NCI-H146 treated with DMSO at 0.1 percent for 48 hours (cell line): ENCODE measurements around the gene POLR3A.
"Not testable (repeated sequence)": the region's sequence is repeated elsewhere in the genome, so short reads cannot be mapped to it uniquely, and the experiment has no call there.

Experiments
- DNase-seq: peaks from one replicate; lab custom pipeline; 2025; ENCODE audit not compliant: unreplicated experiment; lab: John Stamatoyannopoulos, UW

POLR3A gene

GRCh38 chr10:78023741-78024140 lies 5.6 kb downstream of the POLR3A start:
- no peak for DNase-seq

- no peak for DNase-seq
These were observed 8.1 kb downstream of the POLR3A start for GRCh38 chr10:78021201-78021600.

GRCh38 chr10:78019264-78019663 lies 10.1 kb downstream of the POLR3A start:
- DNase-seq: no peak

DNA sequence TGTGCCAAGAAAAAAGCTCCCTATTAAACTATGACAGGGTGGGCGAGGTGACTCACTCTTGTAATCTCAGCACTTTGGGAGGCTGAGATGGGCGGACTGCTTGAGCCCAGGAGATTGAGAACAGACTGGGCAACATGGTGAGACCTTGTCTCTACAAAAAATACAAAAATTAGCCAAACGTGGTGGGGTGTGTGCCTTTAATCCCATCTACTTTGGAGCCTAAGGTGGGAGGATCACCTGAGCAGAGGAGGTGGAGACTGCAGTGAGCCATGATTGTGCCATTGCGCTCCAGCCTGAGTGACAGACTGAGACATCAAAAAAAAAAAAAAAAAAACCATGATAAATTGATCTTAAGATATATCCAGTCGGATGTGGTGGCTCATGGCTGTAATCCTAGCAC lies 11.5 kb downstream of the POLR3A start:
- DNase-seq: no peak

DNA sequence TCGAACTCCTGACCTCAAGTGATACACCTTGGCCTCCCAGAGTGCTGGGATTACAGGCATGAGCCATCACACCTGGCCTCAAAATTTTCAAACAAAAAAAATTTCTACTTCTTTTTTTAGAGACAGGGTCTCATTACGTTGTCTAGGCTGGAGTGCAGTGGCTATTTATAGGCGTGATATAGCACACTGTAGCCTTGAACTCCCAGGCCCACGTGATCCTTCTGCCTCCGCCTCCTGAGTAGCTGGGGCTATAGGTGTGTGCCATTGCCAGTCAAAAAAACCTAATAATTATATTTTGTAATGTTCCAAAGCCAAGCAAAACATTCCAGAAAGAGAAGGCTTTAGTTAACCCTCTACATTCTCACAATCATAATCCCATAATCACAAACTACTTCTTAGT lies 13.8 kb downstream of the POLR3A start:
- no peak for DNase-seq

DNA sequence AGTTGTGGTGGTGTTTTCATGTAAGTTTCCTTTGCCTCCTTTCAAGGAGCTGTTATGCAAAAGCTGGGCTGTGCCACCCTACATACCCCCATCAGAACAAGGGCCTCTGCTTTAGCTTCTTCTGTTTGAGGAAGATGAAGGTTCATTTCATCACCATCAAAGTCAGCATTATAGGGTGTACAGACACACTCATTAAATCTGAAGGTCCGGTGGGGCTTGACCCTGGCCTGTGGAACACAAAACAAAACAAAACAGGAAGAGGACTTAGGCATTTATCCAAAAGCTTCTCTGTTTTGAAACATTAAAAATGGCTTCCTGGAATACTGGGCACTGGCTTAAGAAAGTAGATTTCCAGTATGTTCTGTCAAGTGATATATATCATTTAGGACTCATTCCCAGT lies 15.8 kb downstream of the POLR3A start:
- no peak for DNase-seq

DNA sequence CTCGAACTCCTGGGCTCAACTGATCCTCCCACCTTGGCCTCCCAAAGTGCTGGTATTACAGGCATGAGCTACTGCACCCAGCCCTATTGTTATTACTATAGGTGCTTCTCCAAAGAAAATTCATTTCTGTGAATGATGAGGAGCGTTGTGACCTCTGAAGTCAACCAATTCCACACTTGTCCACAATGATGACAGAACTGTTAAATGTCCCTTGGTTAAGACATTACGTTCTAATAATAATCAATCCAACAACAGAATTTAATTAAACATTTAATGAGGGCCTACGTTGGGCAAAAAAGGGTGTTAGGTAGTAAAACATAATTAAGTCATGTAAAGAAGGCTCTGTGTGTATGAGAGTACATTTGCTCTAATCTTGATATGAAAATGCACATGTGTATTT lies 18.2 kb downstream of the POLR3A start:
- DNase-seq: no peak

DNA sequence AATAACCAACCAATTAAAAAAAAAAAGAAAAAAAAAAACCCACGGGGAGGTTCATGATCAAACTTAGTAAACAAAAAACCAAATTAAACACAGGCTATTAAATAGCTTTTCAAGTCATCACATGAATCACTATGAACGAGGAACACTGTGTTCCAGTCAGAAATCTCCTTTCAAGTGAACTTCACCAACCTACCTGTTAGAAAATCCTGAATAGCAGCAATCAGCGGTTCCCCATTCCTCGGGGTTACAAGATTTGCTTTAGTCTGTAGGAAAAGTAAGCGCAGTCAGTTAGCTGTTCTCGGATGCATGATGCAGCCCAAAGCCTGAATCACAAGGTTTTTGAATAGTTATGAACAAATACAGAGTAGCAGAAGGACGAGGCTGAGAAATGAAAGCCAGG lies 19.0 kb downstream of the POLR3A start:
- no peak for DNase-seq

GRCh38 chr10:78009662-78010061 lies 19.7 kb downstream of the POLR3A start:
- no peak for DNase-seq

GRCh38 chr10:78007172-78007571 lies 22.1 kb downstream of the POLR3A start:
- DNase-seq: no peak

DNA sequence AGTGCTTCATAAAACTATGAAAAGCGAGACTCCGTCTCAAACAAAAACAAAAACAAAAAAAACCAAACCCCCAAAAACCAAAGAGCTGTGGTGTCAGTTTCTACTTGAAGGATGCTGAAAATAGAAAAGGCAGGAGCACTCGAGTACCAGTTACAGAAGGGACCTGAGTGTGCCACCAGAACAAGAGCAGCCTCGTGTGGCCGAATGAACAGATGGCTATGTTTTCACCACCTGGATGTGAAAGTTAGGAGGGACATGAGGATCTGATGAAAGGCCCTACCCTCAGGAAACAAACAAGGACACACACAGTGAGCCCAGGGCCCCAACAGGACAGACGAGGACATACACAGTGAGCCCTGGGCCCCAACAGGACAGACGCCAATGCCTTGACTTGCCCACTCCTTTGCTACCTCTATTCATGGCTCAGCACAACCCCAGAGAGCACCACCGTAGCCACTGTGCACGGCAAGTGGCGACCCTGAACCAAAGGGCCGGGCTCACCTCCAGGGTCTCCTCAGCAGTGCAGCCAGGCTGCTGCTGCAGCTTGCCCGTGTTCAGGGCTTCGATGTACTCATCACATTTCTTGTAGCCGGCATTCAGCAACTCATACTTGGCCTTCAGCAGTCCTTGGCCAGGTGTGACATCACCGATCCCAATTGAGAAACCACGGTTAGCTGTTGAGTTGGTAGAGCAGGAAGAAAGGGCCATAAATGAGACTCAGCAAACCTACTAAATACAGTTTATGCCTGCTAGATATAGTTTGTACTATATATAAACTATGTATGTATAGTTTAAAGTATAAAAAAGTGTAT lies 24.9 kb downstream of the POLR3A start:
- DNase-seq: no peak

DNA sequence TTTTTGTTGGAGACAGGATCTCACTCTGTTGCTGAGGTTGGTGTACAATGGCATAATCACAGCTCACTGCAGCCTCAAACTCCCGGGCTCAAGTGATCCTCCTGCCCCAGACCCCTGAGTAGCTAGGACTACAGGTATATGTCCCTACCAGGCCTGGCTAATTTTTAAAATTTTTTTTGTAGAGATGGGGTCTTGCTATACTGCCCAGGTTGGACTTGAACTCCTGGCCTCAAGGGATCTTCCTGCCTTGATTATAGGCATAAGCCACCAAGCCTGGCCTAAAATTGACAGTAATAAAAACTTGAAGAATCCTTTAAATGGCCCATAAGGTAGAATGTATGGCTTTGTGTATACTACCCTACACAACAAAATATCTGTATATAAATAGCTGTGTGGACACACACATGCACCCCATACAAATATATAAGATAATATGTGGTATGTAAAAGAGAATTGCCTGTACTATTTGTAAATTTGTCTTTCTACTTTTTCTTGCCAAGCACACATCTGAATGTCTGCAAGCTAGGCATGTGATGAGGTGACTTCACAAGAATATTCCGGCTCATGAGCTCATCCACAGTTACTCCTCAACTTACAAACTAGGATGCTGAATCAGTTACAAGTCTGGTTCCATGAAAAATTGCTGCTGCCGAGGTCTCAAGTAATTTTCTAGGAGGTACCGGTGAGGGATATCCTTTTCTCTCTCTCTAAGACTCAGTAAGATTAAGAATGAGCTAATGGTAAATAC lies 26.6 kb downstream of the POLR3A start:
- no peak for DNase-seq

GRCh38 chr10:78000956-78001472 lies 28.3 kb downstream of the POLR3A start:
- DNase-seq: no peak

GRCh38 chr10:78000206-78000605 lies 29.1 kb downstream of the POLR3A start:
- no peak for DNase-seq

DNA sequence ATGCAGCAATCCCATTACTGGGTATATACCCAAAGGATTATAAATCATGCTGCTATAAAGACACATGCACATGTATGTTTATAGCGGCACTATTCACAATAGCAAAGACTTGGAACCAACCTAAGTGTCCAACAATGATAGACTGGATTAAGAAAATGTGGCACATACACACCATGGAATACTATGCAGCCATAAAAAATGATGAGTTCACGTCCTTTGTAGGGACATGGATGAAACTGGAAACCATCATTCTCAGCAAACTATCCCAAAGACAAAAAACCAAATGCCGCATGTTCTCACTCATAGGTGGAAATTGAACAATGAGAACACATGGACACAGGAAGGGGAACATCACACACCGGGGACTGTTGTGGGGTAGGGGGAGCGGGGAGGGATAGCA lies 30.5 kb downstream of the POLR3A start:
- not testable (repeated sequence) for DNase-seq

DNA sequence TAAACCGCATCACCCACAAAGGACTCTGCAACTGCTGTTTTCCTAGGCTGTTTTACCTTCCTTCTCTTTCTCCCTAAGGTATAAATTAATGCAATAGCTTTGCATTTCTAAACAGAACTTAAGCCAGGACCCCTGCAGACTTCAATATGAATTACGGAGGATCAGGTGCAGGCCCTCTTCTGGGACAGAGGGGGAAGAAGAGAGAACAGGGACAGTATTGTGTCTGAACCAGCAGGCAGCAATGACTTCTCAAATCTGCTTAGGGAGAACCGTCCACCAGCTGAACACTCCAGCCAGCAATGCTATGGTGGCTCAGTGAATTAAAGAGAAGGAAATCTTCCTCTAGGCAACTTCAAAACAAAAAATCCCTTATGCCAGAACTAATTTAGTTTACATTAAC lies 35.7 kb downstream of the POLR3A start:
- DNase-seq: no peak

- no peak for DNase-seq
These were observed 40.1 kb downstream of the POLR3A start for GRCh38 chr10:77989081-77989724.

DNA sequence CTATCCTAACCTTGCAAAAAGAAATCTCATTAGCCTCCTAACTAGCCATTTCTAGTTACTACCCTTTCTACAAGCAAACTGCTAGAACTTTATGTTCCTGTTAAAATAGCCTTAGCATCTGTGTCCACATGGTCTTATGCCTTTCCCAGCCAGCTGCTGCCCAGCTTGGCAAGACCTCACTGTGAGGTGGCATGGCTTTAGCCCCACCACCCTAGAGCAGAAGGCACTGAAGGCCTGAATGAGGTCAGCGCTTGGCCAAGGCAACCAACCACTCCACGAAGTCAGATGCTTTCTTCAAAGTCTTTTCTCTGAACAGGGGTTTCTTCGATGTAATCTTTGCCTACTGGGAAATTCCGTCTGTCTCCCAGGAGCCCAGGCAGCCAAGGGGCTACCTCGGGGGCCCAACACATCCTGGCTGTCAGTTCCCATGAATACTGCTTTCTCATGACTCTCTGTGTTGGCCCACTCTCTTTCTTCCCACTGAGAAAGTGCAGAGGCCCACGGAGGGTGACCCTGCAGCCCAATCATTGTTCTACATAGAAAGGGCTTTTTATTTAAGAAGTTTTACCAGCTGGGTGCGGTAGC lies 41.6 kb downstream of the POLR3A start:
- DNase-seq: no peak

DNA sequence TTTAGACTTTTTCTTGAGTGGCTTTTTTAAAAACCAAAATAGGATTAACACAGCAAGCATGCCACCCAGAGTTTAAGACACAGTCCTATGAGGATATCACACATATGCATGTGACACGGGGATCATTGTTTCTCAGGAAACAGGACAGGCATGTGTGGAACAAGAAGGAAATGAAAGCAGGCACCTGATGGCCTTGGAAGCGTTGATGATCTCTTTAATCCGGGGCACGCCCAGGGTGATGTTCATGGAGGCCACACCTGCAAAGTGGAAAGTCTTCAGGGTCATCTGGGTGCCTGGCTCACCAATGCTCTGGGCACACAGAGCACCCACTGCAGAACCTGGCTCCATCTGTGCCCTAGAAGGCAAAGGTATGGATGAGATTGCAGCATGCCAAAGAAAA lies 44.3 kb downstream of the POLR3A start:
- no peak for DNase-seq

DNA sequence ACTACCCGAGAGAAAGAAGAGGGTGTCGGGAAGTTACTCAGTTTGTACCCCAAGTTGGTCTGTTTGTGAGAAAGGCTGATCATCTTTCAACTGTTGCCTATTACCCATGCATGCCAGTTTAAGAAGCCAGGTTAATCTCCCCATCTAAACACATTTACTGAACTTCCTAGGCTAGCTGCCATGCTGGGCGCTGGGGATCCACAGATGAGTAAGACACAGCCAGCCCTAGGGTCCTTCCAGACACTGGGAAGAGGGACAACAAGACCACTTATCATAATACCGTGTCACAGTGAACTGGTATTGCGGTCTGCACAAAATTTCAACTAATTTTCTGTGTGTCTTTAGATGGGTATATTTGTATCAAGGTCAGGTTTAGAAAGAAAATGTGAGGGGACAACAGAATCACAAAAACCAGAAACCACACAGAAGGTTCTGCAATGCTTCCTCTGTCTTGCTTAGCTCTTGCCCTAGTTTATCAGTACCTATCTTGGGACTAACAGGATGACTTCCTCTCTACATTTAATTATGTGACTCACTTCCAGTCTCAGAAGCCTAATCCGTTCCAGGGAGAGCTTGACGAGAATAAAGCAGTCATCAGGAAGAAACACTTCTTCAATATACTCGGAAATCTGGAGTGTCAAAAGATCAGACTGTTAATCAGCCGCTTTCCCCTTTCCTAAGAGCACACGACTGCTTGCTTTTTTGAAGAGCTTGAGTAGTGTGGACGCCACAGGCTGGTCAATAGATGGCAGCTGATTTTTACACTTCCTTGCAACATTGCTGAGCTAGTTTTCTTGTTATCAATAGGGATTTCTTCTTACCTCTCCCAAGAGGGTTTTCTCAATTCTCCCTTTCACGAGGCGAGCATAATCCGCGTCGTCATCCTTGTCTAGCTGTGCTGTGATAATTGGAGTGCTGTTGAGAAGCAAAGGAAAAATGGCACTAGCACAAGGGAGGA lies 45.7 kb downstream of the POLR3A start:
- no peak for DNase-seq
